CD14-positive monocyte (primary cell): Measurements from ENCODE around the gene ZBTB7A. TPM values are rescaled to one million over a fixed set of nuclear protein-coding genes. Genes with fewer than 3 reads are reported as not detected.

ENCODE experiments used
- DNase-seq, 3 donors: peaks; one replicate each; pipeline ENCODE4 v3.0.0-alpha.2; 2011 to 2022
- H2AFZ ChIP-seq: 2 replicates; pipeline ENCODE4 v1.6.0; 2012; ENCODE audit warnings: mild to moderate bottlenecking, low read depth, low read length, inconsistent platforms; ENCODE audit not compliant: insufficient read depth, poor library complexity, severe bottlenecking
- H3K27ac ChIP-seq, 2 donors: 1 replicate in 1 of 2; 2 replicates in 1 of 2; pipeline ENCODE4 v1.5.1; 2012 to 2013; ENCODE audit warnings: low read length in 2 of 2, control low read depth in 1 of 2, inconsistent platforms in 1 of 2, low read depth in 1 of 2, mild to moderate bottlenecking in 1 of 2
- H3K27me3 ChIP-seq, 2 donors: one replicate each; pipeline versions ENCODE4 v1.6.0 to v1.6.1; 2011 to 2013; ENCODE audit warnings: low read length in 2 of 2; ENCODE audit not compliant: control insufficient read depth in 2 of 2, insufficient read depth in 2 of 2
- H3K36me3 ChIP-seq, 2 donors: replicated peaks in 1 of 2; 1 replicate in 1 of 2; 2 replicates in 1 of 2; pipeline versions ENCODE4 v1.5.1 to v1.6.1; 2012 to 2013; ENCODE audit warnings: low read length in 2 of 2, control low read depth in 1 of 2, inconsistent platforms in 1 of 2, mild to moderate bottlenecking in 1 of 2; ENCODE audit not compliant: insufficient read depth in 2 of 2, control insufficient read depth in 1 of 2
- H3K4me1 ChIP-seq, 2 donors: 1 replicate in 1 of 2; 2 replicates in 1 of 2; pipeline versions ENCODE4 v1.5.1 to v1.6.1; 2012 to 2013; ENCODE audit warnings: low read length in 2 of 2, control low read depth in 1 of 2, inconsistent platforms in 1 of 2, mild to moderate bottlenecking in 1 of 2, moderate library complexity in 1 of 2; ENCODE audit not compliant: insufficient read depth in 2 of 2, control insufficient read depth in 1 of 2
- H3K4me2 ChIP-seq: replicated peaks from 2 replicates; pipeline ENCODE3; 2012; ENCODE audit warnings: low read length, moderate library complexity, mild to moderate bottlenecking; ENCODE audit not compliant: poor library complexity, severe bottlenecking; ENCODE audit errors: extremely low read depth
- H3K4me3 ChIP-seq, 3 experiments: fragments of 200-600 bp in 1 of 3; sonication (generic) in 1 of 3; replicated peaks in 1 of 3; 1 replicate in 2 of 3; 2 replicates in 1 of 3; pipeline ENCODE4 v1.5.1; 2011 to 2013; ENCODE audit warnings: low read length in 3 of 3, mild to moderate bottlenecking in 3 of 3, control low read depth in 2 of 3, low read depth in 2 of 3, inconsistent platforms in 1 of 3, moderate library complexity in 1 of 3
- H3K79me2 ChIP-seq: 2 replicates; pipeline ENCODE4 v1.6.0; 2012; ENCODE audit warnings: mild to moderate bottlenecking, control low read depth, inconsistent platforms, low read length, moderate library complexity; ENCODE audit not compliant: insufficient read depth
- H3K9ac ChIP-seq: 2 replicates; pipeline ENCODE4 v1.6.0; 2017; ENCODE audit warnings: low read length, mild to moderate bottlenecking; ENCODE audit not compliant: insufficient read depth, poor library complexity, severe bottlenecking
- H3K9me3 ChIP-seq, 2 donors: replicated peaks in 1 of 2; 1 replicate in 1 of 2; 2 replicates in 1 of 2; pipeline versions ENCODE4 v1.5.1 to v1.6.1; 2012 to 2013; ENCODE audit warnings: low read length in 2 of 2, control low read depth in 1 of 2; ENCODE audit not compliant: control insufficient read depth in 1 of 2, insufficient read depth in 1 of 2
- H4K20me1 ChIP-seq: 2 replicates; pipeline ENCODE4 v1.6.0; 2012; ENCODE audit warnings: mild to moderate bottlenecking, low read length, control low read depth, moderate library complexity; ENCODE audit not compliant: insufficient read depth
- H3K27ac Mint-ChIP-seq, 7 donors: one replicate each; pipeline ENCODE4 v1.8.0; 2020; ENCODE audit warnings: mild to moderate bottlenecking in 7 of 7, mixed read lengths in 7 of 7, moderate library complexity in 6 of 7, inconsistent platforms in 2 of 7
- H3K27me3 Mint-ChIP-seq, 3 donors: one replicate each; pipeline ENCODE4 v1.8.0; 2021 to 2022; ENCODE audit warnings: low read depth in 3 of 3, mild to moderate bottlenecking in 3 of 3, mixed read lengths in 3 of 3, moderate library complexity in 3 of 3, inconsistent platforms in 1 of 3
- H3K36me3 Mint-ChIP-seq, 2 donors: one replicate each; pipeline ENCODE4 v1.8.0; 2020; ENCODE audit warnings: mixed read lengths in 2 of 2, inconsistent platforms in 1 of 2, mild to moderate bottlenecking in 1 of 2
- H3K4me1 Mint-ChIP-seq: one replicate; pipeline ENCODE4 v1.8.0; 2020; ENCODE audit warnings: mild to moderate bottlenecking, mixed read lengths
- H3K4me3 Mint-ChIP-seq, 2 donors: one replicate each; pipeline ENCODE4 v1.8.0; 2020; ENCODE audit warnings: mild to moderate bottlenecking in 2 of 2, mixed read lengths in 2 of 2, moderate library complexity in 1 of 2
- H3K9me3 Mint-ChIP-seq, 7 donors: one replicate each; pipeline ENCODE4 v1.8.0; 2020 to 2022; ENCODE audit warnings: mixed read lengths in 7 of 7, mild to moderate bottlenecking in 6 of 7, moderate library complexity in 6 of 7, inconsistent platforms in 2 of 7
- WGBS: methylation state at CpG from one replicate; pipeline ENCODE4 v1.1.5; 2013; ENCODE audit warnings: missing lambda C conversion rate; ENCODE audit not compliant: insufficient coverage; 5-methylcytosine and 5-hydroxymethylcytosine counted together
- intact Hi-C, 2 donors: fragments of 100-400 bp; cut with micrococcal nuclease; formaldehyde crosslinking; loops; one replicate each; pipeline versions ENCODE4 v1.15.0 to v1.15.1; 2023
- polyA plus RNA-seq, 3 donors: library from polyadenylated mRNA; depleted of rRNA in 1 of 3; unstranded in 2 of 3; stranded (reverse) in 1 of 3; fragments of 300-500 nt in 2 of 3; fragments of >200 nt in 1 of 3; fragmentation: Illumina TruSeq in 2 of 3; gene quantifications; 1 replicate in 2 of 3; 2 replicates in 1 of 3; pipeline ENCODE4 v1.2.3, GENCODE V29; 2012 to 2021
- TF ChIP-seq, protein P1 (sequence below): fragments of 200-600 bp; IDR thresholded peaks from one replicate; pipeline ENCODE4 v1.8.0; 2022; ENCODE audit warnings: antibody characterized with exemption, mild to moderate bottlenecking

ZBTB7A gene
- polyA plus RNA-seq, 3 donors = 18.0 to 31.5 (median 20.2) TPM

DNA sequence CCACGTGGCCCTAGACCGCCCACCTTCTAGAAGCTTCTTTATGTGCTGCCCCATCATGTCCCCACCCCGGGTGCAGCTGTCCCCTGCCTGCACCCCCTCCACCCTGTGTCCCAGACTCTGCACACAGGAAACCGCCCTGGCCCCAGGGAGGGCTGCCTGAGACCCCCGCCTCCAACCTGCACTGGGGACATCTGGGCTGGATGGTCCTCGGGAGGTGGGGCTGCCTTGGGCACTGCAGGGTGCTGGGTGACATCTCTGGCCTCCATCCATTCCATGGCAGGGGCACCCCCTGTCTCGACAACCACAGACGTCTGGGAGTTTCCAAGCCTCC is 17.8 kb upstream of the ZBTB7A start:
- no peaks in the 10 kb centered on the region for H3K27me3 ChIP-seq
- H3K9me3 ChIP-seq = no peaks in the 10 kb centered on the region
- TF ChIP-seq, protein P1, sequence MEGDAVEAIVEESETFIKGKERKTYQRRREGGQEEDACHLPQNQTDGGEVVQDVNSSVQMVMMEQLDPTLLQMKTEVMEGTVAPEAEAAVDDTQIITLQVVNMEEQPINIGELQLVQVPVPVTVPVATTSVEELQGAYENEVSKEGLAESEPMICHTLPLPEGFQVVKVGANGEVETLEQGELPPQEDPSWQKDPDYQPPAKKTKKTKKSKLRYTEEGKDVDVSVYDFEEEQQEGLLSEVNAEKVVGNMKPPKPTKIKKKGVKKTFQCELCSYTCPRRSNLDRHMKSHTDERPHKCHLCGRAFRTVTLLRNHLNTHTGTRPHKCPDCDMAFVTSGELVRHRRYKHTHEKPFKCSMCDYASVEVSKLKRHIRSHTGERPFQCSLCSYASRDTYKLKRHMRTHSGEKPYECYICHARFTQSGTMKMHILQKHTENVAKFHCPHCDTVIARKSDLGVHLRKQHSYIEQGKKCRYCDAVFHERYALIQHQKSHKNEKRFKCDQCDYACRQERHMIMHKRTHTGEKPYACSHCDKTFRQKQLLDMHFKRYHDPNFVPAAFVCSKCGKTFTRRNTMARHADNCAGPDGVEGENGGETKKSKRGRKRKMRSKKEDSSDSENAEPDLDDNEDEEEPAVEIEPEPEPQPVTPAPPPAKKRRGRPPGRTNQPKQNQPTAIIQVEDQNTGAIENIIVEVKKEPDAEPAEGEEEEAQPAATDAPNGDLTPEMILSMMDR = no peak
- 17% methylated on average over 3 of the region's 8 CpGs for WGBS
- H3K4me3 Mint-ChIP-seq = peak overlapping the region; percentile 70 to 89
- peak overlapping the region; percentile 54 for H3K9ac ChIP-seq
- H2AFZ ChIP-seq = no peak overlapping the region
- no peaks in the 10 kb centered on the region for H3K36me3 ChIP-seq
- H3K4me3 ChIP-seq = peak overlapping the region in 1 of 3 experiments; percentile 71
- H3K27ac Mint-ChIP-seq = peak overlapping the region in 2 of 7 donors; percentile 53 to 66
- no peaks in the 10 kb centered on the region for H3K9me3 Mint-ChIP-seq
- peaks cover 9% of the 10 kb centered on the region for H3K79me2 ChIP-seq
- intact Hi-C loops = no loop called here
- H3K4me2 ChIP-seq = peak overlapping the region; percentile 71
- DNase-seq = no peak
- H3K27ac ChIP-seq = no peak overlapping the region
- peaks cover 28% of the 10 kb centered on the region for H3K4me1 Mint-ChIP-seq
- peaks cover 31 to 44% of the 10 kb centered on the region in 2 donors for H3K4me1 ChIP-seq
- peaks cover 0 to 5% (median 2%) of the 10 kb centered on the region in 3 donors for H3K27me3 Mint-ChIP-seq
- H4K20me1 ChIP-seq = no peaks in the 10 kb centered on the region
- H3K36me3 Mint-ChIP-seq = no peaks in the 10 kb centered on the region

DNA sequence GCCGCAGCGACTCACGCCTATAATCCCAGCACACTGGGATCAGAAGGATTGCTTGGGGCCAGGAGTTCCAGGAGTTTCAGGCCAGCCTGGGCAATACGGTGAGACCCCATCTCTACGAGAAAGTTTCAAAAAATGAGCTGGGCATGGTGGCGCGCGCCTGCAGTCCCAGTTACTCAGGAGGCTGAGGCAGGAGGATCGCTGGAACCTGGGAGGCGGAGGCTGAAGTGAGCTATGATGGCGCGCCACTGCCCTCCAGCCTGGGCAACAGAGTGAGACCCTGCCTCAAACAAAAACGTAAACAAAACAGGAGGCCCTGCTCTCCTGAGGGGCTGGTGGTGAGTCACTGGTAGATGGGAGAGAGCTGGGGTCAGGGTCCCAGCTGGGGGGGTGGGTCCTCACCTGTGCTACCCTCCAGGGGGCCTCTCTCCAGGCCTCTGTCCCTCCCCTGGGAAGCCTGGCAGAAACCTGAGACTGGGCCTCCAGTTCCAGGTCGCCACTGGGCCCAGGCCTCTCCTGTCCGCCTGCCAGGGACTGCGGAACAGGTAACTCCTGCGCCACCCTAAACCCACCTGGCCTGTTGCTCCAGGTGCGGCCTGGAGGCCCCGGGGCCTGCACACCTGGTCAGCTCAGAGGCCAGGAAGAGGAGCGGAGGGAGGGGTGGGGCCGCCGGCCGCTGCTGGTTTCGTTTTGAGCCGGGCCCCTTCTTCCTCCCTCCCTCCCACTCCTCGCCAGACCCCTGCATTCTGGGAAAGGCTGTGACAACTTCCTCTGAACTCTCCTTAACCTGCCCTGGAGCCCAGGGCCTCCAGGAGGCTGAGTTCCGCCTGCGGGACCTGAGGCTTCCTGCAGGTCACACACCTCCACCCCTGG is 17.2 kb upstream of the ZBTB7A start:
- H3K9ac ChIP-seq = peak overlapping the region; percentile 54

More for the DNA sequence above, 17.2 kb upstream of the ZBTB7A start:
- peak in 1 of 3 donors; percentile 30 for DNase-seq
- Mint-ChIP-seq H3K4me1 (peaks cover 23% of the 10 kb centered on the region), H3K27me3 (peaks cover 0 to 5% (median 2%) of the 10 kb centered on the region in 3 donors), H3K9me3 (no peaks in the 10 kb centered on the region), H3K27ac (peak overlapping the region in 4 of 7 donors; percentile 10 to 66 (median 46)), H3K4me3 (peak overlapping the region; percentile 70 to 89), H3K36me3 (no peaks in the 10 kb centered on the region)
- H3K4me1 ChIP-seq = peaks cover 27 to 40% of the 10 kb centered on the region in 2 donors
- H4K20me1 ChIP-seq = no peaks in the 10 kb centered on the region
- WGBS = 47% methylated on average over 17 of the region's 28 CpGs
- peak overlapping the region in 1 of 2 donors; percentile 26 for H3K27ac ChIP-seq
- intact Hi-C loops = no loop called here
- no peaks in the 10 kb centered on the region for H3K9me3 ChIP-seq
- no peaks in the 10 kb centered on the region for H3K36me3 ChIP-seq
- H3K79me2 ChIP-seq = peaks cover 6% of the 10 kb centered on the region
- no peaks in the 10 kb centered on the region for H3K27me3 ChIP-seq
- TF ChIP-seq, protein P1 = no peak
- peak overlapping the region; percentile 77 for H2AFZ ChIP-seq
- H3K4me2 ChIP-seq = peak overlapping the region; percentile 71
- H3K4me3 ChIP-seq = peak overlapping the region; percentile 30 to 71 (median 34)
